IMR-90 (cell line): ENCODE data around the gene NUP50. TPM values are rescaled to one million over a fixed set of nuclear protein-coding genes. Genes with fewer than 3 reads are reported as not detected.

Source experiments
- ATAC-seq: fragments of 200-7000 bp; cut with Tn5 transposase; 2 replicates; pipeline ENCODE4 v1.9.1; 2020; ENCODE audit warnings: low read depth, mild to moderate bottlenecking, moderate library complexity
- BruUV-seq: library from RNA; stranded (reverse); fragments of 400-500 nt; replicated peaks from 2 replicates; lab custom pipeline; 2021; lab: Mats Ljungman, UMichigan
- CTCF ChIA-PET: fragments of 300-600 bp; formaldehyde crosslinking; extraction: SDS; loops from one replicate; lab custom pipeline; 2021; ENCODE audit warnings: antibody characterized with exemption; lab: Yijun Ruan, JAX
- POLR2A ChIA-PET: fragments of 300-600 bp; sonication (Branson Sonifier 250); formaldehyde crosslinking; loops from one replicate; lab custom pipeline; 2022; ENCODE audit warnings: antibody characterized with exemption; ENCODE audit not compliant: unreplicated experiment; lab: Charles Lee
- DNase-seq: peaks from one replicate; pipeline ENCODE4 v3.0.0; 2013
- H2AFZ ChIP-seq: replicated peaks from 2 replicates; pipeline ENCODE3; 2013; ENCODE audit warnings: low read length, mild to moderate bottlenecking; ENCODE audit not compliant: poor library complexity
- H2AK5ac ChIP-seq: 2 replicates; pipeline ENCODE4 v1.6.1; 2013; ENCODE audit warnings: low read depth, low read length, inconsistent platforms
- H2AK9ac ChIP-seq: replicated peaks from 2 replicates; pipeline ENCODE3; 2013; ENCODE audit warnings: mild to moderate bottlenecking, low read depth, low read length, moderate library complexity; ENCODE audit not compliant: poor library complexity
- H2BK120ac ChIP-seq: 2 replicates; pipeline ENCODE4 v1.6.1; 2013; ENCODE audit warnings: low read depth, low read length, inconsistent platforms
- H2BK15ac ChIP-seq: 3 replicates; pipeline ENCODE4 v1.6.1; 2013; ENCODE audit warnings: low read depth, low read length, inconsistent platforms
- H2BK20ac ChIP-seq: 2 replicates; pipeline ENCODE4 v1.6.1; 2013; ENCODE audit warnings: low read depth, mild to moderate bottlenecking, inconsistent platforms, low read length, moderate library complexity
- H2BK5ac ChIP-seq: 2 replicates; pipeline ENCODE4 v1.6.1; 2013; ENCODE audit warnings: mild to moderate bottlenecking, low read depth, low read length, inconsistent platforms; ENCODE audit not compliant: poor library complexity, severe bottlenecking
- H3K14ac ChIP-seq: replicated peaks from 2 replicates; pipeline ENCODE4 v1.6.1; 2013; ENCODE audit warnings: low read depth, low read length, inconsistent platforms
- H3K18ac ChIP-seq: 2 replicates; pipeline ENCODE4 v1.6.1; 2013; ENCODE audit warnings: low read depth, low read length, control low read depth
- H3K23ac ChIP-seq: 2 replicates; pipeline ENCODE4 v1.6.1; 2013; ENCODE audit warnings: low read depth, low read length, inconsistent platforms
- H3K27ac ChIP-seq: 2 replicates; pipeline ENCODE4 v1.5.1; 2013; ENCODE audit warnings: mild to moderate bottlenecking, control low read depth, low read length; ENCODE audit not compliant: insufficient read depth
- H3K27me3 ChIP-seq: 2 replicates; pipeline ENCODE4 v1.6.1; 2013; ENCODE audit warnings: low read length; ENCODE audit not compliant: control insufficient read depth, insufficient read depth
- H3K36me3 ChIP-seq: 2 replicates; pipeline ENCODE4 v1.6.1; 2013; ENCODE audit warnings: low read length, mixed read lengths; ENCODE audit not compliant: control insufficient read depth, insufficient read depth
- H3K4ac ChIP-seq: 2 replicates; pipeline ENCODE4 v1.6.1; 2013; ENCODE audit warnings: low read depth, low read length, inconsistent platforms
- H3K4me1 ChIP-seq: 2 replicates; pipeline ENCODE4 v1.6.1; 2013; ENCODE audit warnings: low read length, mixed read lengths; ENCODE audit not compliant: control insufficient read depth, insufficient read depth
- H3K4me2 ChIP-seq: 2 replicates; pipeline ENCODE4 v1.6.1; 2013; ENCODE audit warnings: low read depth, mild to moderate bottlenecking, control low read depth, low read length, moderate library complexity
- H3K4me3 ChIP-seq: 2 replicates; pipeline ENCODE4 v1.5.1; 2013; ENCODE audit warnings: low read depth, mild to moderate bottlenecking, control low read depth, low read length, moderate library complexity; ENCODE audit not compliant: insufficient read depth
- H3K56ac ChIP-seq: 2 replicates; pipeline ENCODE4 v1.6.1; 2013; ENCODE audit warnings: low read length, inconsistent platforms; ENCODE audit not compliant: insufficient read depth; ENCODE audit errors: extremely low read depth
- H3K79me1 ChIP-seq, 2 experiments: 2 replicates each; pipeline ENCODE4 v1.6.1; 2013; ENCODE audit warnings: low read length in 2 of 2, inconsistent platforms in 1 of 2, low read depth in 1 of 2
- H3K9ac ChIP-seq: 2 replicates; pipeline ENCODE4 v1.6.1; 2013; ENCODE audit warnings: low read depth, low read length, control low read depth
- H3K9me1 ChIP-seq: 2 replicates; pipeline ENCODE4 v1.6.1; 2013; ENCODE audit warnings: low read length, inconsistent platforms; ENCODE audit not compliant: insufficient read depth
- H3K9me3 ChIP-seq: 2 replicates; pipeline ENCODE4 v1.6.1; 2013; ENCODE audit warnings: low read length; ENCODE audit not compliant: control insufficient read depth, insufficient read depth
- H4K20me1 ChIP-seq: 2 replicates; pipeline ENCODE4 v1.6.1; 2013; ENCODE audit warnings: low read length, inconsistent platforms; ENCODE audit not compliant: insufficient read depth
- H4K5ac ChIP-seq: 2 replicates; pipeline ENCODE4 v1.6.1; 2013; ENCODE audit warnings: mild to moderate bottlenecking, low read depth, low read length, control low read depth
- H4K8ac ChIP-seq, 2 experiments: 2 replicates each; pipeline ENCODE4 v1.6.1; 2013; ENCODE audit warnings: low read depth in 2 of 2, low read length in 2 of 2, control low read depth in 1 of 2, inconsistent platforms in 1 of 2
- H4K91ac ChIP-seq: 2 replicates; pipeline ENCODE4 v1.6.1; 2013; ENCODE audit warnings: low read depth, low read length, inconsistent platforms; ENCODE audit not compliant: insufficient read depth
- CTCF ChIP-seq: conservative IDR thresholded peaks from 2 replicates; pipeline ENCODE4 v1.5.1; 2012; ENCODE audit warnings: mild to moderate bottlenecking, low read depth, low read length, improper control_type of control experiment
- POLR2A ChIP-seq: IDR thresholded peaks from 2 replicates; pipeline ENCODE4 v1.6.1; 2012; ENCODE audit warnings: mild to moderate bottlenecking, low read depth, low read length
- WGBS, 2 experiments: methylation state at CpG; one replicate each; pipeline versions ENCODE4 v1.1.5 to v1.1.7; 2013; ENCODE audit warnings: missing lambda C conversion rate in 2 of 2; ENCODE audit not compliant: insufficient read length in 1 of 2; ENCODE audit errors: extremely low coverage in 2 of 2; 5-methylcytosine and 5-hydroxymethylcytosine counted together
- dilution Hi-C: fragments of 300-500 bp; cut with HindIII; formaldehyde crosslinking; loops from one replicate; pipeline ENCODE4 v1.14.3; 2018; ENCODE audit warnings: low sequenced_read_pairs; ENCODE audit not compliant: unreplicated experiment
- in situ Hi-C: fragments of 300-500 bp; cut with MboI; formaldehyde crosslinking; loops from 3 replicates; pipeline ENCODE4 v1.14.3; 2019; ENCODE audit warnings: low sequenced_read_pairs, inconsistent platforms, mixed read lengths
- intact Hi-C: fragments of 100-400 bp; cut with micrococcal nuclease; formaldehyde crosslinking; loops from 2 replicates; pipeline ENCODE4 v1.10.0; 2022
- polyA plus RNA-seq, 3 experiments: library from polyadenylated mRNA; depleted of rRNA; stranded (reverse); fragments of >200 nt; gene quantifications; 2 replicates each; pipeline ENCODE4 v1.2.3, GENCODE V29; 2012; ENCODE audit warnings: low replicate concordance in 1 of 3
- total RNA-seq: library from RNA; depleted of rRNA; stranded (reverse); fragments of >200 nt; gene quantifications from 2 replicates; pipeline ENCODE4 v1.2.3, GENCODE V29; 2012

The NUP50 gene
- total and polyA plus RNA-seq, 2 of the 4 experiments (the other 2 are of a cell fraction) = 12.8 to 65.4 TPM

GRCh38 chr22:45159652-45160462, 3.9 kb upstream of the NUP50 start:
- Histone ChIP-seq H2BK5ac (peak overlapping the region; percentile 61), H3K9me1 (peaks cover 19% of the 10 kb centered on the region), H2AFZ (no peak overlapping the region), H3K4me3 (no peak overlapping the region), H3K14ac (0 out of 2 replicates have a peak overlapping the region, but pooled peaks have one; percentile 19), H3K56ac (no peak overlapping the region), H3K4ac (peak overlapping the region; percentile 29; the same call in 1 of the 2 replicates), H2BK15ac (0 out of 3 replicates have a peak overlapping the region, but pooled peaks have one; percentile 61), H2BK120ac (peak overlapping the region; percentile 14; the same call in 1 of the 2 replicates), H4K91ac (peak overlapping the region; percentile 39), H2AK5ac (peak overlapping the region; percentile 21; the same call in 1 of the 2 replicates), H3K27ac (peak overlapping the region; percentile 65; the same call in 1 of the 2 replicates), H3K23ac (0 out of 2 replicates have a peak overlapping the region, but pooled peaks have one; percentile 66), H2AK9ac (no peak overlapping the region), H4K5ac (peak overlapping the region; percentile 54), H3K9me3 (no peaks in the 10 kb centered on the region), H3K4me2 (peak overlapping the region; percentile 27; the same call in 1 of the 2 replicates), H3K9ac (no peak overlapping the region), H3K4me1 (peaks cover 18% of the 10 kb centered on the region), H3K18ac (peak overlapping the region; percentile 66), H4K8ac (peak overlapping the region in 1 of 2 experiments; percentile 68; a peak in 2 of 4 replicates), H3K79me1 (peaks cover 29 to 70% of the 10 kb centered on the region in 2 experiments; a peak in 3 of 4 replicates), H3K27me3 (no peaks in the 10 kb centered on the region), H3K36me3 (peaks cover 8% of the 10 kb centered on the region), H2BK20ac (peak overlapping the region; percentile 89), H4K20me1 (no peaks in the 10 kb centered on the region; the same call in 1 of the 2 replicates)
- CTCF ChIA-PET = interaction anchor here (0.6 to 0.8 kb wide), 2 partner anchors 18 to 218 kb away, joined by 3 to 4 read pairs; no protein-coding TSS in a partner anchor
- ATAC-seq = no peak
- dilution Hi-C loops = no loop called here
- no TSS peak for BruUV-seq
- DNase-seq = peak; percentile 38
- POLR2A ChIA-PET = no interaction called here
- in situ Hi-C loops = no loop called here
- intact Hi-C loops = loop anchor here (1.0 kb wide), 1 partner anchor 55 kb away; no protein-coding TSS in a partner anchor
- TF ChIP-seq CTCF = 0 out of 2 replicates have a peak, but pooled peaks have one; percentile 6
- no peak for TF ChIP-seq POLR2A
- no CpG with 5 or more reads among the region's 5 CpGs for WGBS, 2 experiments
